ENCODE measurements around the gene ATP2A3. TPM values are rescaled to one million over a fixed set of nuclear protein-coding genes. Genes with fewer than 3 reads are reported as not detected.

Gene ATP2A3
- polyA plus RNA-seq, 3 donors: 6.9 to 46.5 (median 9.5) TPM

DNA sequence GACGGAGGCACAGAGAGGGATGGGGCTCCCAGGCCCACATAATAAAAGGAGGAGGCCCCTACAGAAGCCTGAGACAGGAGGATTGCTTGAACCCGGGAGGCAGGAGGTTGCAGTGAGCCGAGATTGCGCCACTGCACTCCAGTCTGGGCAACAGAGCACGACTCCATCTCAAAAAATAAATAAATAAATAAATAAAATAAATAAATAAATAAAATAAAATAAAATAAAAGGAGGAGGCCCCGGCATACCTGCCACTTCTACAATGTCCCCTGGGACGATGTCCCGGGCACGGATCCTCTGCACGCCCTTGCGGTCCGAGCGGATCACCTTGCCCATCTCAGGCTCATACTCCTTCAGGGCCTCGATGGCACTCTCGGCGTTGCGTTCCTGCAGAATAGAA is 13.2 kb downstream of the ATP2A3 start:
- H3K27me3 ChIP-seq (ENCODE audit: control insufficient read depth in 2 of 2, insufficient read depth in 2 of 2, low read length in 2 of 2): no peaks in the 10 kb centered on the region
- peaks cover 40 to 76% of the 10 kb centered on the region in 2 donors for H3K36me3 Mint-ChIP-seq

DNA sequence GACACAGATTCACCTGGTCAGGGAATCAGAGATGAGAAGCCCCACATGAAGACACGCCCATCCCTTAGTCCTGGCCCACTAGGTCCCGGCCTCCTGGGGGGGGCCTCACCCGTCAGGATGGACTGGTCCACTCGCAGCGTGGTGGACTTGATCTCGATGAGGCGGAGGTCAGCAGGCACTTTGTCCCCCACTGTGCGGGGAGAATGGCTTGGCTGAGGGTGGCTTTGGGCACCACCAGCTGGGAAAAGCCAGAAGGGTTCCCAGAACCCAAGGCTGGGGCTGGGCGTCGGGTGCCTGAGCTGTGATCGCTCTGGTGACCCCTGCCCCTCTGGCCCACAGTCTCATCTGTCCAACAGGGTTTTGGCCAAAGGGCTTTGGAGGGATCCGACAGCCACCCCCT is 13.7 kb downstream of the ATP2A3 start:
- Histone ChIP-seq H3K4me2 (replicated peaks; ENCODE audit: extremely low read depth, low read length, poor library complexity, severe bottlenecking) (no peak overlapping the region), H3K9me3 (replicated peaks in 1 of 2; ENCODE audit: control insufficient read depth in 1 of 2, insufficient read depth in 1 of 2, low read length in 2 of 2) (no peaks in the 10 kb centered on the region), H3K4me3 (replicated peaks in 1 of 3; ENCODE audit: low read depth in 2 of 3, low read length in 3 of 3) (no peak overlapping the region), H3K79me2 (ENCODE audit: insufficient read depth, low read length) (peaks cover 23% of the 10 kb centered on the region), H3K27ac (ENCODE audit: low read depth in 1 of 2, low read length in 2 of 2) (no peak overlapping the region), H3K27me3 (ENCODE audit: control insufficient read depth in 2 of 2, insufficient read depth in 2 of 2, low read length in 2 of 2) (no peaks in the 10 kb centered on the region), H3K36me3 (replicated peaks in 1 of 2; ENCODE audit: control insufficient read depth in 1 of 2, insufficient read depth in 2 of 2, low read length in 2 of 2) (peaks cover 40 to 68% of the 10 kb centered on the region in 2 donors), H2AFZ (ENCODE audit: insufficient read depth, low read depth, low read length, poor library complexity, severe bottlenecking) (no peak overlapping the region), H3K9ac (ENCODE audit: insufficient read depth, low read length, poor library complexity, severe bottlenecking) (no peak overlapping the region), H4K20me1 (ENCODE audit: insufficient read depth, low read length) (peaks cover 16% of the 10 kb centered on the region), H3K4me1 (ENCODE audit: control insufficient read depth in 1 of 2, insufficient read depth in 2 of 2, low read length in 2 of 2) (no peaks in the 10 kb centered on the region)
- H3K27ac Mint-ChIP-seq: no peak overlapping the region
- H3K9me3 Mint-ChIP-seq: no peaks in the 10 kb centered on the region
- peaks cover 3% of the 10 kb centered on the region for H3K4me1 Mint-ChIP-seq
- 99% methylated on average over 11 of the region's 12 CpGs for WGBS (ENCODE audit: insufficient coverage)
- H3K36me3 Mint-ChIP-seq: peaks cover 43 to 80% of the 10 kb centered on the region in 2 donors
- H3K27me3 Mint-ChIP-seq (ENCODE audit: low read depth in 3 of 3): no peaks in the 10 kb centered on the region
- H3K4me3 Mint-ChIP-seq: no peak overlapping the region
- intact Hi-C loops (cut with micrococcal nuclease): no loop called here
- DNase-seq: no peak
- TF ChIP-seq, protein P1, sequence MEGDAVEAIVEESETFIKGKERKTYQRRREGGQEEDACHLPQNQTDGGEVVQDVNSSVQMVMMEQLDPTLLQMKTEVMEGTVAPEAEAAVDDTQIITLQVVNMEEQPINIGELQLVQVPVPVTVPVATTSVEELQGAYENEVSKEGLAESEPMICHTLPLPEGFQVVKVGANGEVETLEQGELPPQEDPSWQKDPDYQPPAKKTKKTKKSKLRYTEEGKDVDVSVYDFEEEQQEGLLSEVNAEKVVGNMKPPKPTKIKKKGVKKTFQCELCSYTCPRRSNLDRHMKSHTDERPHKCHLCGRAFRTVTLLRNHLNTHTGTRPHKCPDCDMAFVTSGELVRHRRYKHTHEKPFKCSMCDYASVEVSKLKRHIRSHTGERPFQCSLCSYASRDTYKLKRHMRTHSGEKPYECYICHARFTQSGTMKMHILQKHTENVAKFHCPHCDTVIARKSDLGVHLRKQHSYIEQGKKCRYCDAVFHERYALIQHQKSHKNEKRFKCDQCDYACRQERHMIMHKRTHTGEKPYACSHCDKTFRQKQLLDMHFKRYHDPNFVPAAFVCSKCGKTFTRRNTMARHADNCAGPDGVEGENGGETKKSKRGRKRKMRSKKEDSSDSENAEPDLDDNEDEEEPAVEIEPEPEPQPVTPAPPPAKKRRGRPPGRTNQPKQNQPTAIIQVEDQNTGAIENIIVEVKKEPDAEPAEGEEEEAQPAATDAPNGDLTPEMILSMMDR (IDR thresholded peaks at IDR 0.05): no peak

More for the DNA sequence above, 13.2 kb downstream of the ATP2A3 start:
- no peak overlapping the region for H3K27ac ChIP-seq (ENCODE audit: low read depth in 1 of 2, low read length in 2 of 2)
- H3K4me1 ChIP-seq (ENCODE audit: control insufficient read depth in 1 of 2, insufficient read depth in 2 of 2, low read length in 2 of 2): no peaks in the 10 kb centered on the region
- no peak overlapping the region for H3K4me3 ChIP-seq (replicated peaks in 1 of 3; ENCODE audit: low read depth in 2 of 3, low read length in 3 of 3)
- H4K20me1 ChIP-seq (ENCODE audit: insufficient read depth, low read length): peaks cover 16% of the 10 kb centered on the region
- Mint-ChIP-seq H3K4me3 (no peak overlapping the region), H3K4me1 (peaks cover 4% of the 10 kb centered on the region), H3K9me3 (no peaks in the 10 kb centered on the region), H3K27ac (peak overlapping the region in 1 of 7 donors; percentile 30), H3K27me3 (ENCODE audit: low read depth in 3 of 3) (no peaks in the 10 kb centered on the region)
- peaks cover 36 to 65% of the 10 kb centered on the region in 2 donors for H3K36me3 ChIP-seq (replicated peaks in 1 of 2; ENCODE audit: control insufficient read depth in 1 of 2, insufficient read depth in 2 of 2, low read length in 2 of 2)
- peaks cover 24% of the 10 kb centered on the region for H3K79me2 ChIP-seq (ENCODE audit: insufficient read depth, low read length)
- H3K9ac ChIP-seq (ENCODE audit: insufficient read depth, low read length, poor library complexity, severe bottlenecking): no peak overlapping the region
- 100% methylated on average over 8 of the region's 17 CpGs for WGBS (ENCODE audit: insufficient coverage)
- no peak for DNase-seq
- TF ChIP-seq, protein P1 (IDR thresholded peaks at IDR 0.05): no peak
- no peaks in the 10 kb centered on the region for H3K9me3 ChIP-seq (replicated peaks in 1 of 2; ENCODE audit: control insufficient read depth in 1 of 2, insufficient read depth in 1 of 2, low read length in 2 of 2)
- H3K4me2 ChIP-seq (replicated peaks; ENCODE audit: extremely low read depth, low read length, poor library complexity, severe bottlenecking): no peak overlapping the region
- intact Hi-C loops (cut with micrococcal nuclease): no loop called here
- H2AFZ ChIP-seq (ENCODE audit: insufficient read depth, low read depth, low read length, poor library complexity, severe bottlenecking): no peak overlapping the region

Measured in CD14-positive monocyte (primary cell).